IMR-90 (cell line): ENCODE measurements around the gene PLGRKT. TPM values are rescaled to one million over a fixed set of nuclear protein-coding genes. Genes with fewer than 3 reads are reported as not detected.
"Not testable (repeated sequence)": the region's sequence is repeated elsewhere in the genome, so short reads cannot be mapped to it uniquely, and the experiment has no call there.

Experiments used
- ATAC-seq: fragments of 200-7000 bp; cut with Tn5 transposase; 2 replicates; pipeline ENCODE4 v1.9.1; 2020; ENCODE audit warnings: low read depth, mild to moderate bottlenecking, moderate library complexity
- BruUV-seq: library from RNA; stranded (reverse); fragments of 400-500 nt; replicated peaks from 2 replicates; lab custom pipeline; 2021; lab: Mats Ljungman, UMichigan
- CTCF ChIA-PET: fragments of 300-600 bp; formaldehyde crosslinking; extraction: SDS; loops from one replicate; lab custom pipeline; 2021; ENCODE audit warnings: antibody characterized with exemption; lab: Yijun Ruan, JAX
- POLR2A ChIA-PET: fragments of 300-600 bp; sonication (Branson Sonifier 250); formaldehyde crosslinking; loops from one replicate; lab custom pipeline; 2022; ENCODE audit warnings: antibody characterized with exemption; ENCODE audit not compliant: unreplicated experiment; lab: Charles Lee
- DNase-seq: peaks from one replicate; pipeline ENCODE4 v3.0.0; 2013
- H2AFZ ChIP-seq: replicated peaks from 2 replicates; pipeline ENCODE3; 2013; ENCODE audit warnings: low read length, mild to moderate bottlenecking; ENCODE audit not compliant: poor library complexity
- H2AK5ac ChIP-seq: 2 replicates; pipeline ENCODE4 v1.6.1; 2013; ENCODE audit warnings: low read depth, low read length, inconsistent platforms
- H2AK9ac ChIP-seq: replicated peaks from 2 replicates; pipeline ENCODE3; 2013; ENCODE audit warnings: mild to moderate bottlenecking, low read depth, low read length, moderate library complexity; ENCODE audit not compliant: poor library complexity
- H2BK120ac ChIP-seq: 2 replicates; pipeline ENCODE4 v1.6.1; 2013; ENCODE audit warnings: low read depth, low read length, inconsistent platforms
- H2BK15ac ChIP-seq: 3 replicates; pipeline ENCODE4 v1.6.1; 2013; ENCODE audit warnings: low read depth, low read length, inconsistent platforms
- H2BK20ac ChIP-seq: 2 replicates; pipeline ENCODE4 v1.6.1; 2013; ENCODE audit warnings: low read depth, mild to moderate bottlenecking, inconsistent platforms, low read length, moderate library complexity
- H2BK5ac ChIP-seq: 2 replicates; pipeline ENCODE4 v1.6.1; 2013; ENCODE audit warnings: mild to moderate bottlenecking, low read depth, low read length, inconsistent platforms; ENCODE audit not compliant: poor library complexity, severe bottlenecking
- H3K14ac ChIP-seq: replicated peaks from 2 replicates; pipeline ENCODE4 v1.6.1; 2013; ENCODE audit warnings: low read depth, low read length, inconsistent platforms
- H3K18ac ChIP-seq: 2 replicates; pipeline ENCODE4 v1.6.1; 2013; ENCODE audit warnings: low read depth, low read length, control low read depth
- H3K23ac ChIP-seq: 2 replicates; pipeline ENCODE4 v1.6.1; 2013; ENCODE audit warnings: low read depth, low read length, inconsistent platforms
- H3K27ac ChIP-seq: 2 replicates; pipeline ENCODE4 v1.5.1; 2013; ENCODE audit warnings: mild to moderate bottlenecking, control low read depth, low read length; ENCODE audit not compliant: insufficient read depth
- H3K27me3 ChIP-seq: 2 replicates; pipeline ENCODE4 v1.6.1; 2013; ENCODE audit warnings: low read length; ENCODE audit not compliant: control insufficient read depth, insufficient read depth
- H3K36me3 ChIP-seq: 2 replicates; pipeline ENCODE4 v1.6.1; 2013; ENCODE audit warnings: low read length, mixed read lengths; ENCODE audit not compliant: control insufficient read depth, insufficient read depth
- H3K4ac ChIP-seq: 2 replicates; pipeline ENCODE4 v1.6.1; 2013; ENCODE audit warnings: low read depth, low read length, inconsistent platforms
- H3K4me1 ChIP-seq: 2 replicates; pipeline ENCODE4 v1.6.1; 2013; ENCODE audit warnings: low read length, mixed read lengths; ENCODE audit not compliant: control insufficient read depth, insufficient read depth
- H3K4me2 ChIP-seq: 2 replicates; pipeline ENCODE4 v1.6.1; 2013; ENCODE audit warnings: low read depth, mild to moderate bottlenecking, control low read depth, low read length, moderate library complexity
- H3K4me3 ChIP-seq: 2 replicates; pipeline ENCODE4 v1.5.1; 2013; ENCODE audit warnings: low read depth, mild to moderate bottlenecking, control low read depth, low read length, moderate library complexity; ENCODE audit not compliant: insufficient read depth
- H3K56ac ChIP-seq: 2 replicates; pipeline ENCODE4 v1.6.1; 2013; ENCODE audit warnings: low read length, inconsistent platforms; ENCODE audit not compliant: insufficient read depth; ENCODE audit errors: extremely low read depth
- H3K79me1 ChIP-seq, 2 experiments: 2 replicates each; pipeline ENCODE4 v1.6.1; 2013; ENCODE audit warnings: low read length in 2 of 2, inconsistent platforms in 1 of 2, low read depth in 1 of 2
- H3K9ac ChIP-seq: 2 replicates; pipeline ENCODE4 v1.6.1; 2013; ENCODE audit warnings: low read depth, low read length, control low read depth
- H3K9me1 ChIP-seq: 2 replicates; pipeline ENCODE4 v1.6.1; 2013; ENCODE audit warnings: low read length, inconsistent platforms; ENCODE audit not compliant: insufficient read depth
- H3K9me3 ChIP-seq: 2 replicates; pipeline ENCODE4 v1.6.1; 2013; ENCODE audit warnings: low read length; ENCODE audit not compliant: control insufficient read depth, insufficient read depth
- H4K20me1 ChIP-seq: 2 replicates; pipeline ENCODE4 v1.6.1; 2013; ENCODE audit warnings: low read length, inconsistent platforms; ENCODE audit not compliant: insufficient read depth
- H4K5ac ChIP-seq: 2 replicates; pipeline ENCODE4 v1.6.1; 2013; ENCODE audit warnings: mild to moderate bottlenecking, low read depth, low read length, control low read depth
- H4K8ac ChIP-seq, 2 experiments: 2 replicates each; pipeline ENCODE4 v1.6.1; 2013; ENCODE audit warnings: low read depth in 2 of 2, low read length in 2 of 2, control low read depth in 1 of 2, inconsistent platforms in 1 of 2
- H4K91ac ChIP-seq: 2 replicates; pipeline ENCODE4 v1.6.1; 2013; ENCODE audit warnings: low read depth, low read length, inconsistent platforms; ENCODE audit not compliant: insufficient read depth
- WGBS, 2 experiments: methylation state at CpG; one replicate each; pipeline versions ENCODE4 v1.1.5 to v1.1.7; 2013; ENCODE audit warnings: missing lambda C conversion rate in 2 of 2; ENCODE audit not compliant: insufficient read length in 1 of 2; ENCODE audit errors: extremely low coverage in 2 of 2; 5-methylcytosine and 5-hydroxymethylcytosine counted together
- dilution Hi-C: fragments of 300-500 bp; cut with HindIII; formaldehyde crosslinking; loops from one replicate; pipeline ENCODE4 v1.14.3; 2018; ENCODE audit warnings: low sequenced_read_pairs; ENCODE audit not compliant: unreplicated experiment
- in situ Hi-C: fragments of 300-500 bp; cut with MboI; formaldehyde crosslinking; loops from 3 replicates; pipeline ENCODE4 v1.14.3; 2019; ENCODE audit warnings: low sequenced_read_pairs, inconsistent platforms, mixed read lengths
- intact Hi-C: fragments of 100-400 bp; cut with micrococcal nuclease; formaldehyde crosslinking; loops from 2 replicates; pipeline ENCODE4 v1.10.0; 2022
- polyA plus RNA-seq, 3 experiments: library from polyadenylated mRNA; depleted of rRNA; stranded (reverse); fragments of >200 nt; gene quantifications; 2 replicates each; pipeline ENCODE4 v1.2.3, GENCODE V29; 2012; ENCODE audit warnings: low replicate concordance in 1 of 3
- total RNA-seq: library from RNA; depleted of rRNA; stranded (reverse); fragments of >200 nt; gene quantifications from 2 replicates; pipeline ENCODE4 v1.2.3, GENCODE V29; 2012

Gene PLGRKT
- total and polyA plus RNA-seq, 2 of the 4 experiments (the other 2 are of a cell fraction), result 10.8 to 12.7 TPM

- H3K79me1 ChIP-seq, result peaks cover 0 to 24% of the 10 kb centered on the region in 2 experiments; a peak in 3 of 4 replicates
- H2BK15ac ChIP-seq, ATAC-seq, H3K4me2 ChIP-seq, H3K4me1 ChIP-seq, BruUV-seq, H3K9ac ChIP-seq, H4K20me1 ChIP-seq, H2AK5ac ChIP-seq, H3K4ac ChIP-seq, CTCF ChIA-PET, H3K9me1 ChIP-seq, POLR2A ChIA-PET, H3K4me3 ChIP-seq, H3K18ac ChIP-seq, H3K14ac ChIP-seq, H2AFZ ChIP-seq, H3K27ac ChIP-seq, H2AK9ac ChIP-seq, dilution Hi-C loops, H4K5ac ChIP-seq, H4K8ac ChIP-seq, H2BK5ac ChIP-seq, intact Hi-C loops, DNase-seq, H3K27me3 ChIP-seq, H3K56ac ChIP-seq, H2BK120ac ChIP-seq, H4K91ac ChIP-seq, H2BK20ac ChIP-seq, H3K36me3 ChIP-seq, H3K23ac ChIP-seq, H3K9me3 ChIP-seq: not testable (repeated sequence)
- no CpG with 5 or more reads among the region's 65 CpGs for whole genome bisulfite sequencing, 2 experiments
- in situ Hi-C loops, result loop anchor here (25.0 kb wide), 1 partner anchor 672 kb away; no protein-coding TSS in a partner anchor
Observed at GRCh38 chr9:5433841-5434810, 3.6 kb downstream of the PLGRKT start.

DNA sequence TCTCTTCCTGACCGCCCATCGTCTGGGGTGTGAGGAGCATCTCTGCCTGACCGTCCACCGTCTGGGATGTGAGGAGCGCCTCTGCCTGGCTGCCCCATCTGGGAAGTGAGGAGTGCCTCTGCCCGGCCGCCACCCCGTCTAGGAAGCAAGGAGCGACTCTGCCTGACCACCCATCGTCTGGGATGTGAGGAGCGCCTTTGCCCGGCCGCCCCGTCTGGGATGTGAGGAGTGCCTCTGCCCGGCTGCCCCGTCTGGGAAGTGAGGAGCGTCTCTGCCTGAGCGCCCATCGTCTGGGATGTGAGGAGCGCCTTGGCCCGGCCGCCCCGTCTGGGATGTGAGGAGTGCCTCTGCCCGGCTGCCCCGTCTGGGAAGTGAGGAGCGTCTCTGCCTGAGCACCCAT lies 4.4 kb downstream of the PLGRKT start:
- H3K9ac ChIP-seq, H3K4ac ChIP-seq, H3K4me3 ChIP-seq, H4K5ac ChIP-seq, H3K4me2 ChIP-seq, H3K18ac ChIP-seq, CTCF ChIA-PET, H3K27ac ChIP-seq, H2AFZ ChIP-seq, H3K36me3 ChIP-seq, H4K91ac ChIP-seq, DNase-seq, dilution Hi-C loops, H3K23ac ChIP-seq, H2BK20ac ChIP-seq, H3K9me1 ChIP-seq, H4K8ac ChIP-seq, H3K4me1 ChIP-seq, H2AK5ac ChIP-seq, BruUV-seq, H2AK9ac ChIP-seq, H3K56ac ChIP-seq, H3K27me3 ChIP-seq, POLR2A ChIA-PET, H3K14ac ChIP-seq, intact Hi-C loops, H2BK15ac ChIP-seq, H3K9me3 ChIP-seq, H4K20me1 ChIP-seq, H2BK5ac ChIP-seq, ATAC-seq, H2BK120ac ChIP-seq: not testable (repeated sequence)
- 92% methylated on average over 6 of the region's 26 CpGs; no CpG with 5 or more reads in 1 of the 2 experiments for WGBS, 2 experiments
- in situ Hi-C loops, result loop anchor here (25.0 kb wide), 1 partner anchor 671 kb away; no protein-coding TSS in a partner anchor
- peaks cover 0 to 16% of the 10 kb centered on the region in 2 experiments; a peak in 3 of 4 replicates for H3K79me1 ChIP-seq
